HG02840 (cell line): ENCODE results near the gene ASCC3.
"Not testable (repeated sequence)": the region's sequence is repeated elsewhere in the genome, so short reads cannot be mapped to it uniquely, and the experiment has no call there.

Source experiments
- ATAC-seq: cut with Tn5 transposase; IDR thresholded peaks from one replicate; pipeline ENCODE4 v1.9.1; 2021; ENCODE audit warnings: mild to moderate bottlenecking, moderate library complexity, moderate number of reproducible peaks; ENCODE audit not compliant: unreplicated experiment, low FRiP score

The ASCC3 gene

DNA sequence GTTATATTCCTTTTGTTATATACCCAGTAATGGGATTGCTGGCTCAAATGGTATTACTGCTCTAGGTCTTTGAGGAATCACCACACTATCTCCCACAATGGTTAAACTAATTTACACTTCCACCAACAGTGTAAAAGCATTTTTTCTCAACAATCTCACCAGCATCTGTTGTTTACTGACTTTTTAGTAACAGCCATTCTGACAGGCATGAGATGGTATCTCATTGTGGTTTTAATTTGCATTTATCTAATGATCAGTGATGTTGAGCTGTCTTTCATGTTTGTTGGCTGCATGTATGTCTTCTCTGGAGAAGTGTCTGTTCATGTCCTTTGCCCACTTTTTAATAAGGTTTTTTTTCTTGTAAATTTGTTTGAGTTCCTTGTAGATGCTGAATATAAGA is 143.4 kb downstream of the ASCC3 start:
- not testable (repeated sequence) for ATAC-seq

DNA sequence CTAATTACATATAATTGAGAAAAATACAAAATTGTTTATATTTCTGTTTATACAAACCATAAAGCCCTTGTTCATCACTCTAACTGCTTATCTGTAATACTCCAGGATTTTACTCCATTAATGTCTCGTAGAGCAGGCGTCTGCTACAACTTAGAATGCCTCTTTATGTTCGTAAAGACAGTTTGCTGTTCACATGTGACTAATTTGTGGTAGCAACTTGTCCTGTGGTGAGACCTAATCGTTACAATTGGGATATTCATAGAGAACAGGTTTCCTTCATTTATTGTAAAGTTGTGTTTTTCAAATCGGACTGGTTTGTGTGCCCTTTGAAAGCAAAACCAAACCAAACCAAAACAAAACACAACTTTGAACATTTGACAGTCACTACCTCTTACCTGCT is 149.7 kb downstream of the ASCC3 start:
- no peak for ATAC-seq

DNA sequence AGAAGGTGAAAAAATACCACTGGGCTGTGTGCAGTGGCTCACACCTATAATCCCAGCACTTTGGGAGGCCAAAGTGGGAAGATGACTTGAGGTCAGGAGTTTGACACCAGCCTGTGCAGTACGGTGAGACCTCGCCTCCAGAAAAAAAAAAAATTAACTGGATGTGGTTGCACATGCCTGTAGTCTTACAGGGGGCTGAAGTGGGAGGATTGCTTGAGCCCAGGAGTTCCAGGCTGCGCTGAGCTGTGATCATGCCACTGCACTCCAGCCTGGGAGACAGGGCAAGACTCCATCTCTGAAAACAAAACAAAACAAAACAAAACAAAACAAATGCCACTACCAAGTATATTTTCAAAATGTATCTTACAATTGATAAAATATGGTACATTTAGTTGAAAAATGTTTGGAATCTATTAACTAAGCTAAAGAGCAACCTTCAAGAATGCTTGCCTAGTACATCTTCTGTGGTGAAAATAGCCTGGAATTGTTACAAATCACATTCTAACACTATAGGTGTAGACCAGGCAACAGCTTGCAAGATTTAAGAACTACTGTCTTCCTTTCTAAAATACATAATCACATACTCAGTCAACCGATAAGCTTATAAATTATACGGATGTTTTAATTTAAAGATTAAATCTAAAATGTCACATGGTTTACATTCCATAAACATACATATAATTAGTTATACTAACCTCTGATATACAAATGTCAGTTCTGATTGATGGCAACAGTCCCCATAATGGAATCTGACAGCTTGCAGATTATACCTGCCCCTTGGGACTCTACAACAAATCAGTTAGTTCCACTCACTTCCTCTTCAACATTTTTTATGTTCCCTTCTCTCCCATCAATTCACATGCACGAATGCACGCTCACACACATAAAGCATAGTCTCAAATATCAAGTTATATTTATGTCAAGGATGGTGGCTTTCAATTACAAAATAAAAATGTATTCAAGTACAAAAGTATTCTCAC is 150.8 kb downstream of the ASCC3 start:
- ATAC-seq, result no peak

DNA sequence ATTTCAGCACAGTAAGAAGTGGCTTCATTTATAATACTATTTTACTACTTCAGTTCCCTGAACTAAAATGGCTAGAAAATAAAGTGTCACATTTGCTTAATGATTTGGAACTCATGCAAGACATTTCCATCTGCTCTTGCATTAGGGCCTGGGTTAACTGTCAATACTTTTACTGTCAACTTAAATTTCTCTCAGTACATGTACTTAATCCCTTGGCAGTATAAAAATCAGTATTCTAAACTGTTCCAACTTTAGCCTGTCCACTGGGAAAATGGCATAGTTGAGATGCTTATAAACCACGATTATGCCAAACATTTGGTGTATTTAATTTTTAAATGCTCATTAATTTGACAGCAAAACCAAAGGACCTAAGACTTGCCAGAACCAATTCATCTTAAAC is 154.5 kb downstream of the ASCC3 start:
- no peak for ATAC-seq

DNA sequence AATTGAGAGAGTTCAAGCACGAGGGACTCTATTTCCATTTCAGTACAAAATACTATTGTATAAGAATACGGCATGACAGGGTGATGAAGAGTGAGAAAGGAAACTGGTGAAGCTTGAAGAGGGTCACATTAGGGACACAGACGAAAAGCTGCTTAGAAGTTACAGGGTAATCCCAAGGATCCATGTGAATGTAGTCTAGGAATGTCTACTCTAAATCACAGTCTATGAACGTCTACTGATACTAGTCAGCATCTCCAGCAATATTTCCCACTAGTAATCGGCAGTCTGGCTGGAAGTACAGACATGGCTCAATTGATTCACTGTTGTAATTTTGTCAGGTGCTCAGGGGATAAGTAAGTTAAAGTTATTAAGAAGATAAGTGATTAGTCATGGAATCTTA is 156.4 kb downstream of the ASCC3 start:
- ATAC-seq, result no peak

DNA sequence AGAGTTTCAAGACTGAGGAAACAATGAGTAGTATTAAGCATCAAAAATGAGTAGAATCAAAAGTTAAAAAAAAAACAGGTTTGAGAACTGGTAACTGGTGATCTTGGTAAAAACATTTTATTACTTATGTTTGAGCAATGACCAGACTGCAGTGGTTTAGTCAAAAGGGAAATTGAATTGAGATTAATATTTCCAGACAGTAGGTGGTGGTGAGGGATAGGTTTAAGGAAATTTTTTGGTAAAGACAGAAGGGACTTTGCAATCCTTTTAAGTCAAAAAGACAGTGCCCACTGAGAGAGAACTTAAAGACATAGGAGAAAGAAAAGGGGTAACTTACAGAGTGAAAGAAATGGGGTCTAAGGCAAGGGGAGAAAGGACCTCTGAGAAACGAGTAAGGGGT is 156.9 kb downstream of the ASCC3 start:
- no peak for ATAC-seq

DNA sequence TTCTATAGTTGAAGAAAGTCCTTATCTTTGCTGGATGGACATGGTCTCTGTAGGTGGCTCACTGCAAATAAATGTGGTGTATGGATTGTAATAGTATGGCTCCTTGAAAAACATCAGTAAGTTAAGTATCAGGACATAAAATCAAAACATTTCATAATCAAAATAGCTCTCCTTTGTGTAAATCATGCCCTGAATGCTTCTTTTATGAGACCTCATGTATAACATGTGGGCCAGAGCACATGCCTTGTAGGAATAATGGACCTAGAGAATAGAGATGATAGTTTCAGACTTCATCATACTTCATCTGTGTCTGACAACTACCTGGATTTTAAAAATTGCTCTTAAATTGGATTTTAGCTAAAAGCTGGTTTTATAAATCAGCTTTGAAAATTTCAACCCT is 159.9 kb downstream of the ASCC3 start:
- no peak for ATAC-seq

DNA sequence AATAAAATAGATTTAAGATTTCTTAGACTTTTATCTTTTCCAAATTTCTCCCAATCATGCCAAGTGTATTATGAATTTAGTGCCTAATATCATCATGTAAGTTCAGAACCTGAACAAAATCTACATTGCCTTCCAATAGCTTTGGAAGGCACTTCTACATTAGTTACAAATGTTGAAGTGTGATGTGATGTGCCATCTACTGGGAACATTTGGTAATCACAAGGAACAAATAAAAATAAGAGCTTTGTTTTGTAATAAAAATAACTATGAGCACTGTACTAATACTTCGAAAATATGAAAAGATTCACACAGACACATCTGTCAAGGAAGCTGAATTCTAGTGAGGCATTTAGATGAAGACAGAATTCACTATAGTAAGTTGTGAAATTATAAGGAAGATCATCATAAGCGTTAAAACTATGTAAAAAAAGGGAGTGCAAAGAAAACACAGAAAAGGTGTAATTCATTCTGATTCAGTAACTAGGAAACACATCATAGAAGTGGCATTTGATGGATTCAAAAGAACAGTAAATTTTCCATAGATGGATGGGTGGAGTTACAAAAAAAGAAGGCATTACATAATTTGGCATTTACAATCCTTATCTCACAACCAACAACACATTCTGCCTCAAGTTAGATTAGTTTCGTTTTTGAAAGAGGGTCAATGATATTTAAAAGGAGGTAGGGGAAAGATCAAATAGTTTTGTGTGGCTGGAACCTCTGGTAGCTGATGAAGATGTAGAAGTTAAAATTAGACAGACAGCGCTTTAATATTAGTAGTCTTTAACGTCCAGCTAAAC is 161.0 kb downstream of the ASCC3 start:
- ATAC-seq, result no peak

DNA sequence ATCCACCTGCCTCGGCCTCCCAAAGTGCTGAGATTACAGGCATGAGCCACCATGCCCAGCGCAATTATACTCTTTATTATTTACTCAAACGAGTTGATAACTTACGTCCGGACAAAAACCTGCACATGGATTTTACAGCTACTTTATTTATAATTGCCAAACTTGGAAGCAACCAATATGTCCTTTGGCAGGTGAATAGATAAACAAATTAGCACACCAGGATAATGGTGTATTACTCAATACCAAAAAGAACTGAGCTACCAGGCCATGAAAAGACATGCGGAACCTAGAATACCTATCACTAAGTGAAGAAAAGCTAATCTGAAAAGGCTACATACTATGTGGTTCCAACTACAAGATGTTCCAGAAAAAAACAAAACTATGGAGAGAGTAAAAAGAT is 168.1 kb downstream of the ASCC3 start:
- no peak for ATAC-seq

DNA sequence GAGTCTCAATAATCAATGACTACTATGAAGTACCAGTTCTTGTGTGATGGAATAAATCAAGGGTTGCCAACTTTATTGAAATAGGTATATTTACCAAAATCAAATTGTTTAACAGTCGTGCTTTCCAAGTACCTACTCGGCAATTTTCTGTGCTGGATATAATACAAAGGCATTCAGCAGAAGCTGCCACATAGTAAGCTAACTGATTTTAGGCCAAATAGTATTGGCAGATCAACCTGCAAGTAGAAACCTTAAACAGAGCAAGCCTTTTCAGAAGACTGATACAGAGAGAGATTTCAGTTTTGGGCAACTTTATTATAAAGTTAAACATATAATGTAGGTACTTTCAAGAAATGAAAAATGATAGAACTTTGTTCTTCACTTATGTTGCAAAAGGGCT is 174.6 kb downstream of the ASCC3 start:
- no peak for ATAC-seq

DNA sequence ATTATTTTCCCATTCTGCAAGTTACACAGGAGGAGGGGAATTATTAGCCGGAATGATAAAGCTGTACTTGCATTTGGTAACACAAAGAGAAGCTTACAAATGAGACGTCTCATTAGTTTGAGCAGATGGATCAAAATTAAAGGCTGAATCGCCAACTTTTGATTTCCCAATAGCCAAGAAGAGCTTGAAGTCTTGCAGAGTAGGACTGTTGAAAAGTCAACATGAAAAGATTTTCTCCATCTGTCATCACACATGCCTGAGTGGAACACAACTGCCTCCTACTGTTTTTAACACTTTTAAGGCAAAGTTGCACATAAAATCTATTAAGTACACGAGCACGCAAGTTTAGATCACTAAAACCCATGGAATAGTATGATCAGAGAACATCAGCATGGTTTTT is 176.2 kb downstream of the ASCC3 start:
- ATAC-seq, result no peak

DNA sequence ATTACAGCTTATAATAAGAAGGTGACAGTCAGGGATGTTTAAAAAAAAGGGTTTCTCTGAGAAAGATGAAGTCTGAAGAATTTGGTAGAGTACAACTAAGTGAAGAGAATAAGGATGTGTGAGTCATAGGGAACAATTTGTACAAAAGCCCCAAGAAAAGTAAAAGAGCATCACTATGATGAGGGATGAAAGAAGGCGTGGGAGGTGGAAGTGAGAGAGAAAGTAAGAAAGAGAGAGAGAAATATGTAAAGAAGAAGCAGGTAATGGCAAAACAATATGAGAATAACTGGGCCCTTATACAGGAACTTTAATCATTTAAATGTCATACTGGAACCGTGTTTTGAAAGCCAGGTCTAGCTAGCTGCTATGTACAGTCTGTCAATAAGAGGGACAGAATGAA is 179.4 kb downstream of the ASCC3 start:
- no peak for ATAC-seq

DNA sequence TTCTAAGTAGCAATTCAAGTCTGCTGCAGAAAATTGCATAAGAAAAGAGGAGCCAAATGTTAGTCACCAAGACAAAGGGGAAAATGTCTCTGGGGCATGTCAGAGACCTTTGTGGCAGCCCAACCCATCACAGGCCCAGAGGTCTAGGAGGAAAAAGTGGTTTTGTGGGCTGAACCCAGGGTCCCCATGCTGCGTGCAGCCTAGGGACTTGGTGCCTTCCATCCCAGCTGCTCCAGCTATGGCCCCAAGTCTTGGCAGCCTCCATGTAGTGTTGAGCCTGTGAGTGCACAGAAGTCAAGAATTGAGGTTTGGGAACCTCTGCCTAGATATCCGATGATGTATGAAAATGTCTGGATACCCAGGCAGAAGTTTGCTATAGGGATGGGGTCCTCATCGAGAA is 181.1 kb downstream of the ASCC3 start:
- ATAC-seq, result no peak

DNA sequence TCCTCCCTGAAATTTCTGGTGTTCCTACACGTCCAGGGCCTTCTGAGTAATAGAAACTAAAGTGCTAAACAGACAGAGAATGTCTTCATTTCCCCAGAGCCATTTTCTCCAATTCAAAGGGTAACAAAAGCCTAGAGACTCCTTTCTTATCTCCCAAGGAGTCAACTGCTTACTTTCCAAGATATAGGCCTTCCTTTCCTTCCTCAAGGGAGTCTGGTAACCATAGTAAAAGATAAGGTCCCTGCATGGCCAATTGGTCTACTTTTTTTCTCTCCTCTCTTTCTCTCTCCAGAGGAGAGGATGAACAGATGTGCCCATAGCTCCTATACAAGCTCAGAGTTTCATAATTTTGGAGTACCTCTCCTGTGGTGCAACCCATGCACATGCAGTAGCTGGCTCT is 185.7 kb downstream of the ASCC3 start:
- ATAC-seq, result no peak

DNA sequence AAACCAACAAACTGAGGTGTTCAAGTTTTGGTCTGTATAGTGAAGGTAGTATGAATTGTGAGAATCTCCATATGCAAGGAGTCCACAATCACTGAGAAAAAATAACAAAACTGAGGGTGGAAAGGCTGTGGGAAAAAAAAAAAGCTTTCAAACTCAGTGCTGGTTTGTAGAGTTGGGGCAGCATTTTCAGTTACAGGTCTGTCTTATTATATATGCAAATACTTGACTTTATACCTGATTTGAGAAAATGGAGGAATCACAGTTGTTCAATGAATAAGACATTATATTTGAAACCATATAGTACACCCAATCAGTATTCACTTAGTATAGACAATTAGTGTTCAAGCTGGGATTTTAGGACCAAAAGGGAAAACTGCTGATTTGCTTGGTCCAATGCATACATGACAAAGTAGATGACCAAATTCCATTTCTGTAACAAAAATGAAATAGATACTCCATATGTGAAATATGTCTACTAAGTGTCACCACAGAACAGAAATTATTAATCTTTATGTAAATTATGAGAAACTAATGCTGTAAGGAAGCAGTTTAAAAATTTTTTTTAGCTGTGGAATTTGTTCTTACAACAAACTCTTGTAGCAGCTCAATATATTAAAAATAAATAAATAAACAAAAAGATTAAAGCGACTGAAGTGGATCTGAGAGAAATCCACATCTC is 187.7 kb downstream of the ASCC3 start:
- ATAC-seq, result no peak

DNA sequence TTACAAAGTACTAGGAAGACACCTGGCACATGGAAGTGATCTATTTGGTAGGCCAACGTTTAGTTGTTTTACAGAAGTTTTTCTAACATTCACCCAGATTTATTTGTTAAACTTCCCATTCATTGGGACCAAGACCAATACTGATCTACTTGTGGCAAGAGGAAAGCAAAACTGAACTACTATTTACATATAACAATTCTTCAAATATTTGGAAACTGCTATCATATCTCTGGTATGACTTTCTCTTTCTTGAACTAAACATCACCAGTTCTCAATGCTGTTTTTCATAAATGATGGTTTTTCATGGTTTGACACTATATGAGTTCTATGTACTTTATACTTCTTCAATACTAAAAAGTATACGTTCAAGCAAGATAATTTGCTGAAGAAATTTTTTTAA is 189.2 kb downstream of the ASCC3 start:
- ATAC-seq, result no peak

DNA sequence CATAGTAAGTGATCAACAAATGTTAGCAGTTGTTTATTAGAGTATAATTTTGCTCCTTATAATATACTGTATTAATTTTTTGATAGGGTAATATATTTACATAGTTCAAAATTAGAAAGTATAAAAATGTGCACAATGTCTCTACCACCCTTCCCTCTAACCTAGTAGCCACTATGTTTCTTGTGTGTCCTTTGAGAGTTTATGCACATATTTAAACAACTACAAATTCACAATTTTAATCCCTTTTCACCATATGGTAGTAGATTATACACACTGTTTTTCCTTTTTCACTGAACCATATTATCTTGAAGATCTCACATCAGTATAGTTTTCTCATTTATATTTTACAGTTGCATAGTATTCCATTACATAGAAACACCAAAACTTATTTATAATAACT is 194.9 kb downstream of the ASCC3 start:
- ATAC-seq, result no peak

DNA sequence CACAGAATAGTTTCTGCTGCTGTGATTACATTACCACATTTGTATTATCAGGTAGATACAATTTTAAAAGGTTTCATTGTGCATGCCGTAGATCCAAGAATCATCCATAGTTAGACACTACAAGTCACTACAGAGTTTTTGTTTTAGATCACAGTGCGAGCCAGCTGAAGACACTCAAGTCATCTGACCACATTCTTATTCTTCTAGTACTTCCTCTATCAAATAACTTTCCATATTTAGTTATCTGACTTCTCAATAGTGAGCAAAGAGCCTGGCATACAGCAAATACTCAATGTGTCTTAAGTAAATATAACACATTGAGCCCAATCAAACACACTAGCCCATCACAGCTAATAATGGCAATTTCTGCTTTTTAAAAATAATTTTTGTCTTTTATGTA is 195.4 kb downstream of the ASCC3 start:
- no peak for ATAC-seq

DNA sequence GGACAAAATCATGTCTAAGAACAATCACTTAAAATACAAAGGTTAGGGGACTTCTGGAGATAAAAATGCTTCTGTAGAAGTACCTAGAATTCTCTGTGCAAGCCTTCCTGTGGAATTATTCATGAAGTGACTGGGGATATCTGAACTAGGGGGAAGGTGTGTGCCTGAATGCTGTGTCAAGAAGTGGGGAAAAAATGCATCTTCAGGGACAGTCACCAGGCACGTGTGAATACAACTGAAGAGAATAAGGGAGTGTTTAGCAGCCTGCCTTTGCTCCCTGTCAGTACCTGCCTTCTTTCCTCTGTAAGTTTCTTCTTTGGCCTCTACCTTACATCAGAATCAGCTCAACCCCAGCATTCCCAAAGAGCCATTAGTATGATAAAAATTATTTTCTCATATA is 201.0 kb downstream of the ASCC3 start:
- ATAC-seq, result no peak

DNA sequence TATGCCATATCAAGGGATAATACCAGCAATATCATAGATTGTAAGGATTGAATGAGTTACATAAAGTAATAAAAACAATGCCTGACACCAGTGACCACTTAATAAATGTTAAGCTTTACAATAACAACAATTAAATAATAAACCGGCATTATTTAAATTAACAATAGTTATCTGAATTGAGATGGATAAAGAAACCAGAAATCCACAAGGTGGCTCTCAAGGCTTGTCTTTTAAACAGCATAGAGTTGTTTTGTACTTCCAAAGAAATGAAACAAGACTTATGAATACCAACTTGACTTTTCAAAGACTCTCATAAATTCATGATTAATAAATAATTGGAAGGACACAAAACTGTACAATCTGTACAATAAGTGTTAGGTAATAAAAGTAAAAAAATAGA is 203.1 kb downstream of the ASCC3 start:
- no peak for ATAC-seq

DNA sequence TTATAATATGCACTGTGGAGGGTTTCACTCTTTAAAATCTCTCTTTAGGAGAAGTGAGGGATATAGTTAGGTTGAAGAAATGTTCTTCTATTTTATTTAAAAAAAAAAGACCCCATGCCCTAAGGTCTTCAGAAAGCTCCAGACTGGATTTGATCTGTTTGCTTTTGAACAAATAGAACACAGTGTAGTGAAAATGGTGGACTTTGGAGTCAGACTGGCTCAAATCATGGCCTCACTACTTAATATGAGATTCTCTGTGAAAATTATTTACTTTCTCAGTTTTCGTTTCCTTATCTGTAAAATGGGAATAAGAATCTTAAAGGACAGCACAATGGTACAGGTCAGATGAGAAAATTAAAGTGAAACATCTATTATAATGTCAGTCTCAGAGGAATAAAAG is 203.9 kb downstream of the ASCC3 start:
- no peak for ATAC-seq
